ENCODE results near the gene SPINK2.

SPINK2 gene

DNA sequence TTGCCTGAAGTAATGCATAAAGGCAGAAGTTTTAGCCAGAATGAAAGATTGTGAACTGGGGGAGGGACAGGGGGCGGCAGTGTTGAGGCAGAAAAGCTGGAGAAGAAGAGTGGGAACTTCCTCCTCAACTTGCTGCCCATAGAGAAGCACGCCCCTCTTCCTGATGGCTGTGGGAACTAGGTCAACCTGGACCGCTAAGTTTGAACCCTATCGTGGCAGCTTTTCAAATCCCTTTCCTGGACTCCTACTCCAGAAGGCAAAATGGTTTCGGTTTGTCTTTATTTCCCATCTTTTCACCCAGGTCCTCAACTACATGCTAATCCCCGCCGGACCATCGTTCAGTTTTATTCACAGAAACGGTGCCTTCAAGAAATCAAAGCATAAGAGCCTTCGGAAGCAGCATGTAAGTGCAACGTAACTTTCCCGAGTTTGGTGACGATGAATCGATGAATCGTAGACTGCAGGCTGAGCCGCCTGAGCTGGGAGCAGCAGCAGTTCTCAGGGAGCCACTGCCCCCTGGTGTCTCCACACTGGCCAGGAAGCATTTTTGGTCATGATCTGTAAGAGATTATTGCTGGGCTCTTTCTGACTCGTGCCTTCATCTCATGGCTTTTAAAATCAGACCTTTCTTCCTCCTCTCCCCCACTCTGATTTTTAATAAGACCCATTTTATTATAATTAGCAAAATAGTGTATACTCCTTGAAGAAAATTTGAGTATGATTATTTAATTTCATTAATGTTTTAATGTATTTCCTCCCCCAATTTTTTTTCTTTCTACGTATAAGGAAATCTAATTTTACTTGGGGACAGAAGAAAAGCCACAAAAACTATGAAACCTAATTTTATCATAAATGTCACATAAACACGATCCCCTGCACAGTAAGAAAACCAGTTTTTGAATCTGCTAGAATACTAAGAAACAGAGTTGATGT is 21.4 kb downstream of the SPINK2 start:
- peak; percentile 92 for DNase-seq (ENCODE audit: low spot score)

DNA sequence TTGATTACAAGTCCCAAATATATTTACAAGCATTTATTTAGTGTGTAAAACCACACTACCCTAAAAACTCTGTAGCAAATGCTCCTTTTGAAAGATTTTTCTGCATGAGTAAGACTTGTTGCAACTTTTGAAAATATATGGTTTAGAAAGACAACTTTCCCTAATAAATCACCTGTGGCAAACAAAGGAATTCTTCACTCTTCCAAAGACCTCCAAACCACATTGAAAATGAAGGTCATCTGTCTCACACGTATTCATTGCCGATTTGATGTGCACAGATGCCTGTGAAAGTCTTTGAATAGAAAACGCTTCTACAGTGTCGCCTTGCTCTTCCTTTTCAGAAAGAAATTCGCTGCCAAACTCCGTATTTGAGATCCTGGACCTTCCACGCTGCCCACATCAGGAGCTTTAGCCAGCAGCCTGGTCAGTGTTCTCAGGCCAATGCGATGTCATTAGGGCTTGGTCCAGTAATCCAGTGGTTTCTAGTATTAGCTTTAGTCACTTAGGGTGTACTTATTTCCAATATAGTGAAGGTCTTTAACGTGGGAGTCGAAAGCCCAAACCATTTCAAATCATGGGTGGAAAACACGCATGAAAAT is 22.2 kb downstream of the SPINK2 start:
- no peak for DNase-seq (ENCODE audit: low spot score)

DNA sequence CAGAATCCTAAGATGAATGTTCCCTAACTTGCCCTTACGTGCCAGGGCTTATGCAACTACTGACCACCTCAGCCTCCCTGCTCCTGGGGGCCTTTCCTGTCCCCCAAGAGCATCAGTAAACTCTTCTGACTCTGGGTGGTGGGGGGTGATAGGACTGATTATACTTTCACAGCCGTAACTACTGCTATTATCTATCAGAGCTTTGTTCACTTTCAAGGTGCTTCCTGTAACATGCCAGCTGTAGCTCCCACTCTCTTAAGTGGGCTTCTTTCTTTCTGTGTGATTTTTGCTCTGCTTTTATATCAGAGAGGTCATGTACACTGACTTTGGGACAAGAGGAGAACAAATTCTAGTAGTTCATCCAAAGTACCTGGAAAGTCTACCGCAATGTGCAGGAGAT is 25.3 kb downstream of the SPINK2 start:
- no peak for DNase-seq (ENCODE audit: low spot score)

GRCh38 chr4:56791316-56791715 is 30.2 kb downstream of the SPINK2 start:
- no peak for DNase-seq (ENCODE audit: low spot score)

DNA sequence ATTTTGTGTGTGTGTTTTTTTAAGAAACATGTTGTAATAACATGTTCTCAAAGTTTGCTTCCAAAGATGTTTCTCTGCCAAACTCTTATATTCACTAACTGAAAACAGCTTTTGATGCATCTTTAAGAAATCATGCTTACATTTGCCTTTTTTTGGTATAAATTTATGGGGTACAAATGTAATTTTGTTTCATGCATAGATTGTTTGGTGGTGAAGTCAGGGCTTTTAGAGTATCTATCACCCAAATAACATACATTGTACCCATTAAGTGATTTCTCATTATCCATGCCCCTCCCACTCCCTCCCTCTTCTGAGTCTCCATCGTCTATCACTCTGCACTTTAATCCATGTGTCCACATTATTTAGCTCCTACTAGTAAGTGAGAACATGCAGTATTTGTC is 30.8 kb downstream of the SPINK2 start:
- DNase-seq (ENCODE audit: low spot score): no peak

DNA sequence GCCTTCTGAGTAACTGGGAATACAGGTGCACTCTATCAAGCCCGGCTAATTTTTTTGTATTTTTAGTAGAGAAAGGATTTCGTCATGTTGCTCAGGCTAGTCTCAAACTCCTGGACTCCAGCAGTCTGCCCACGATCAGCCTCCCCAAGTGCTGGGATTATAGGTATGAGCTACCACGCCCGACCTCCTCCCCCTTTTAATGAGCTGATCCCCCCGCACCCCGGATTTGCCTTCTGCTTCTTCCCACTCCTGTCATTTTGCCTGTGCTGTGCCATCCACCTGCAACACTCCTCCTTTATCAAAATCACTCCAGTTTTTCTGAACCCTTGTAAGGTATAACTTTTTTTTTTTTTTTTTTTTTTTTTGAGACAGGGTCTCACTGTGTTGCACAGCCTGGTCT is 33.4 kb downstream of the SPINK2 start:
- no peak for DNase-seq (ENCODE audit: low spot score)

GRCh38 chr4:56787380-56787779 is 34.1 kb downstream of the SPINK2 start:
- DNase-seq (ENCODE audit: low spot score): no peak

GRCh38 chr4:56786955-56787354 is 34.5 kb downstream of the SPINK2 start:
- DNase-seq (ENCODE audit: low spot score): peak; percentile 79

- DNase-seq (ENCODE audit: low spot score): no peak
Observed at GRCh38 chr4:56783986-56784385, 37.5 kb downstream of the SPINK2 start.

DNA sequence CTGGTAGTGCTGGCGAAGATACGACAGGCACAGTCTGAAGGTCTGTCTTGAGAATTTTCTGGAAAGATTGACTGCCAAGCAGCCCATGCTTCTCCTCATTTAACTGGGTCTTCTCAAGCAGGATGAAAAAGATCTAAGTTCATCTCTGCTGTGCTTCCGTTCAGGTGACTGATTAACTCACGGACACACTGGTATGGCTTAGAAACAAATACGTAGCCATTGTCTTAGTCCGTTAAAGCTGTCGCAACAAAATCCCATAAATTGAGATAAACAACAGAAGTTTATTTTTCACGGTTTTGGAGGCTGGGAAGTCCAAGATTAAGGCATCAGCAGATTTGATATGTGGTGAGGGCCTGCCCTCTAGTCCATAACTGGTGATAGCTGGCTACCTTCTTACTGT is 39.5 kb downstream of the SPINK2 start:
- DNase-seq (ENCODE audit: low spot score): no peak

- no peak for DNase-seq (ENCODE audit: low spot score)
Observed at GRCh38 chr4:56773346-56773745, 48.2 kb downstream of the SPINK2 start.

DNA sequence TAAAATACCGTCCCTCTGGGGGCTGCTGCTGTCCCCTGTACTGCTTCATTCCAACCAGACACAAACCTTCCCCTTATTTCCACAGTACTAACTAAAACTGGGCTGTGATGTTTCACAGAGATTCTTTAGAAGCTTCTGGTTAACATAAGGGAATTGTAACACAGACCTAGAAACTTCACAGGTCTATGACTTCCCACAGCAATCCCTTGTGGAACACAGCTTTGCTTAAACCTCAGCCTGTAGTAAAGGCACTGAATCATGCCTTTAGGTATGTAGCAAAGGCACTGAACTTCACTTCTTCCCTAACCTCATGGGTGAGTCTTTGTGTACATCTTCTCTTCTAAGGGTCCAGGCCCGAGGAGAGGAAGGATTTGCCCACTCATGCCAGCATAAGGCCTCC is 49.4 kb downstream of the SPINK2 start:
- no peak for DNase-seq (ENCODE audit: low spot score)

DNA sequence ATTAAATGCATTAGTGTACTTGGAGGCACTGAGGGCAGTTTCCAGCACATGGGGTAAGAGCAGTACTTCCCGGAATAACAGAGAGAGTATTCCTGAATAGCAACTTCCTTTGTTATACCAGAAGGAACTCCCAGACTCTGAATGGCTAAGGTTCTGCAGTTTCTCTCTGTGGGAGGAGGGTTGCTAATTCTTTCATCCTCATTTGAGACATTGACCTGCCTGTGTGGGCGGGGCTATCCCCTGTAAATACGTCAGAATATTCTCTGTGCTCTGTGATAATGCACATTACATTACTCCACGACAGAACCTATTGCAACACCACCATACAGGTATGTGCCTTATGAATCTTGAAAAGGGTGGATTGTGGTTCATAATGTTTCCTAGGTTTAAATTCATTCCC is 52.7 kb downstream of the SPINK2 start:
- DNase-seq (ENCODE audit: low spot score): no peak

DNA sequence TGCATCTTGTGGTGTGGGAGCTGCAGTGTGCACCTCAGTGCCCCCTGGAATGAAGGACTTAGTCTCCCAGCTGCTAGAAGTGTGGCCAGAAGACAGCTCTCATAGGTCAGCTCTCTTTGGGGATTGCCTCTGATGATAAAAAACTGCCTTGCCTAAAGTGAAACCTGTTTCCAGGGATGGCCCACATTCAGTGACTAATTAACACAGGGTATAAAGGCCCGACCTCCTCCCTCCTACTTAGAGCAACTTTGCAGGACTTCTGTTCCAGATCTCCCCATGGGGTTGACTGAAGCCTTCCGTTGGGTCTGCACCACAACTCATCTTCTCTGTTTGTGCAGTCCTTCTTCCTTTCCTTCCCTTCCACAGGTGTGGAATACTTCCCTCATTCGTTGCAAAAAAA is 53.2 kb downstream of the SPINK2 start:
- no peak for DNase-seq (ENCODE audit: low spot score)

- no peak for DNase-seq (ENCODE audit: low spot score)
Observed at GRCh38 chr4:56767567-56767966, 53.9 kb downstream of the SPINK2 start.

DNA sequence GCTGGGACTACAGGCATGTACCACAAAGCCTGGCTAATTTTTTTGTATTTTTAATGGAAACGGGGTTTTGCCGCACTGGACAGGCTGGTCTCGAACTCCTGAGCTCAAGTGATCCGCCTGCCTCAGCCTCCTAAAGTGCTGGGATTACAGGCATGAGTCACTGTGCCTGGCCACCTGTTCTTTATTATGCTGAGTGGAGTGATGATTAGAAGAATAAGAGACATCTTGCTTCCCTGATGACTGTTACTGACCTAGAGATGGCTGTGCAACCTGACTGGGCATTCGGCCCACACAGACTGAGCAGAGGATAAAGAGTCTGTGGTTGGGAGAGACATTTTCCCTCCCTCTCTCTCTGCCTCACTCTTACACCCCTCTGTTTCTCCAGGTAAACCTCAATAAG is 56.7 kb downstream of the SPINK2 start:
- DNase-seq (ENCODE audit: low spot score): peak; percentile 24

GRCh38 chr4:56764223-56764622 is 57.3 kb downstream of the SPINK2 start:
- no peak for DNase-seq (ENCODE audit: low spot score)

DNA sequence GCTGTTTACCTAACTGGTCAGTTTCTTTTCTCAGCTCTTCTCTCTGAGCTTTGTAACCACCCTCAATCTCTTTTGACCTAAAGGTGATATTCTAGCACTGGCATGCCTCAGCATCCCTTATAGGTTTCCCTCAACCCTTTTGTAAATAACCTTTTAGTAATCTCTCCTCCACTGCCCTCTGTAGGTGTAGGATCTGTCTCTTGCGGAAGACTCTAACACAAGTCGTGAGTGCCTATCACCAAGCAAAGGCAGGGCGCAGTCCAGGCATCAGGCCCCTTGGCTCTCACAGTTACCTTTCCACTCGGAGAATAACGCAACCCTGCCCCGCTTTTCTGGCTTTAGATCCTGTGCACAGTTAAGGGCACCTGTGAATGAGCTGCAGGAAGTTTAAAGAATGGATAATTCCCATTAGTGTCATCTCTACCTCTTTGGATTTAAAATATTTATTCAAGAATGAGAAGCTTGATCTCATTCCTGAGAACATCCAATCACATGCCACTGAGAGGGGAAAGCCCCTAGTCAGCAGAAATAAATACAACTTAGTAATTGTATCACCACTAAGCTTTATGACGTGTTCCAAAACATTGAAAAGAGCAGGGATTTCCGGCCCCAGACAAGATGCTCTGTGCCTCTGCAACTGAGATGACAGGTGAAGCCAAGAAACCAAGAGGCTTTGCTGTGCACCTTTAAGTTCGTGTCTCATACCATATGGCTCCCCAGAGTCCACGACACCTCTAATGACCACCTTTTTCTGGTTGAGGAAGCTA is 58.8 kb downstream of the SPINK2 start:
- DNase-seq (ENCODE audit: low spot score): no peak

DNA sequence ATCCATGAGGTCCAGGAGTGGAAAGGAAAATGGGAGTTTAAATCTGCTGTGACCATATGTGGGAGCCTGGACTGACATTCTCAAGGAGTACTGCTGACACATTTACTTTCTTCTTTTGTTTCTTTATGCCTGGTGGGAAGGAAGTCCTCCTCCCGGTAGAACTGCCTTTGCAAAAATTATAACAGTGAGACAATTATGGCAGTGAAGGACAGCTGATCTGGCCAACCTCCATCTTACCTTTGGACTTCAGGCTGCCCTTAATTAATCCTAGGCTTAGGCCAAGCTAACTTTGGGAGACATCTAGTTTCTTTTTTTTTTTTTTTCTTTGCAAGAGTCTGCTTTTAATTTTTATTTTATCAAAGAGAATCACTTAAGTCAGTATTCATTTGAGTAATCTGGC is 61.3 kb downstream of the SPINK2 start:
- DNase-seq (ENCODE audit: low spot score): no peak
